Smooth muscle cell (in vitro differentiated cells): ENCODE measurements around the gene DLG3. TPM values are rescaled to one million over a fixed set of nuclear protein-coding genes. Genes with fewer than 3 reads are reported as not detected.
"Not testable (repeated sequence)": the region's sequence is repeated elsewhere in the genome, so short reads cannot be mapped to it uniquely, and the experiment has no call there.

Source experiments
- DNase-seq: peaks from one replicate; lab custom pipeline; 2025; ENCODE audit not compliant: unreplicated experiment; lab: John Stamatoyannopoulos, UW
- H2AFZ ChIP-seq: fragments of 200-600 bp; sonication (generic); 2 replicates; pipeline ENCODE4 v1.6.0; 2016; ENCODE audit warnings: antibody characterized with exemption, low read depth, mild to moderate bottlenecking
- H3F3A ChIP-seq: fragments of 200-600 bp; sonication (generic); 2 replicates; pipeline ENCODE4 v1.6.0; 2017; ENCODE audit warnings: antibody characterized with exemption, low read depth
- H3K27ac ChIP-seq: fragments of 200-600 bp; sonication (generic); 2 replicates; pipeline ENCODE4 v1.5.1; 2016; ENCODE audit warnings: low read depth, mild to moderate bottlenecking
- H3K27me3 ChIP-seq: fragments of 200-600 bp; sonication (generic); 2 replicates; pipeline ENCODE4 v1.6.1; 2016; ENCODE audit warnings: low read depth, mild to moderate bottlenecking
- H3K36me3 ChIP-seq: fragments of 200-600 bp; sonication (generic); 2 replicates; pipeline ENCODE4 v1.5.1; 2016; ENCODE audit warnings: low read depth
- H3K4me1 ChIP-seq: fragments of 200-600 bp; sonication (generic); 2 replicates; pipeline ENCODE4 v1.5.1; 2016; ENCODE audit warnings: low read depth
- H3K4me2 ChIP-seq: fragments of 200-600 bp; sonication (generic); 2 replicates; pipeline ENCODE4 v1.6.0; 2016; ENCODE audit warnings: mild to moderate bottlenecking
- H3K4me3 ChIP-seq: fragments of 200-600 bp; sonication (generic); 2 replicates; pipeline ENCODE4 v1.5.1; 2016; ENCODE audit warnings: mild to moderate bottlenecking
- H3K79me2 ChIP-seq: fragments of 200-600 bp; sonication (generic); 2 replicates; pipeline ENCODE4 v1.6.0; 2016; ENCODE audit warnings: low read depth, mild to moderate bottlenecking
- H3K9ac ChIP-seq: fragments of 200-600 bp; sonication (generic); 2 replicates; pipeline ENCODE4 v1.6.0; 2016; ENCODE audit warnings: low read depth
- H3K9me3 ChIP-seq: fragments of 200-600 bp; sonication (generic); replicated peaks from 2 replicates; pipeline ENCODE4 v1.5.1; 2016; ENCODE audit warnings: low read depth
- H4K20me1 ChIP-seq: fragments of 200-600 bp; sonication (generic); 2 replicates; pipeline ENCODE4 v1.6.0; 2016; ENCODE audit warnings: low read depth
- CTCF ChIP-seq: fragments of 200-600 bp; sonication (generic); IDR thresholded peaks from 2 replicates; pipeline ENCODE4 v1.5.1; 2017; ENCODE audit warnings: borderline replicate concordance, mild to moderate bottlenecking, antibody characterized with exemption; ENCODE audit not compliant: insufficient read depth, poor library complexity, severe bottlenecking
- WGBS: methylation state at CpG from one replicate; pipeline ENCODE4 v1.1.7; 2016; ENCODE audit warnings: low lambda C conversion rate; 5-methylcytosine and 5-hydroxymethylcytosine counted together
- polyA plus RNA-seq: library from polyadenylated mRNA; unstranded; fragments of >200 nt; fragmentation: Nextera tagmentation; extraction: Ambion mirVana; gene quantifications from 2 replicates; pipeline ENCODE4 v1.2.1, GENCODE V29; 2016
- total RNA-seq: library from RNA; depleted of rRNA; stranded (reverse); fragments of >200 nt; gene quantifications from 2 replicates; pipeline ENCODE4 v1.2.3, GENCODE V29; 2014

DLG3 gene
- total and polyA plus RNA-seq, 2 experiments from 2014 or later, result 14.5 to 39.6 TPM

- DNase-seq, result no peak
- no peak overlapping the region for H3K4me3 ChIP-seq
- no peaks in the 10 kb centered on the region for H3K36me3 ChIP-seq
- H3K27ac ChIP-seq, result no peak overlapping the region
- 82% methylated on average over 4 of the region's 4 CpGs for WGBS
- H4K20me1 ChIP-seq, result no peaks in the 10 kb centered on the region
- no peaks in the 10 kb centered on the region for H3K27me3 ChIP-seq
- no peak overlapping the region for H3K9ac ChIP-seq
- no peaks in the 10 kb centered on the region for H3K9me3 ChIP-seq
- H3K79me2 ChIP-seq, result no peaks in the 10 kb centered on the region
- no peak overlapping the region for H3K4me2 ChIP-seq
- no peak overlapping the region for H2AFZ ChIP-seq
- no peak for TF ChIP-seq CTCF
- no peaks in the 10 kb centered on the region for H3F3A ChIP-seq
- H3K4me1 ChIP-seq, result no peaks in the 10 kb centered on the region
These were observed 64.4 kb downstream of the DLG3 start for GRCh38 chrX:70509078-70509477.

DNA sequence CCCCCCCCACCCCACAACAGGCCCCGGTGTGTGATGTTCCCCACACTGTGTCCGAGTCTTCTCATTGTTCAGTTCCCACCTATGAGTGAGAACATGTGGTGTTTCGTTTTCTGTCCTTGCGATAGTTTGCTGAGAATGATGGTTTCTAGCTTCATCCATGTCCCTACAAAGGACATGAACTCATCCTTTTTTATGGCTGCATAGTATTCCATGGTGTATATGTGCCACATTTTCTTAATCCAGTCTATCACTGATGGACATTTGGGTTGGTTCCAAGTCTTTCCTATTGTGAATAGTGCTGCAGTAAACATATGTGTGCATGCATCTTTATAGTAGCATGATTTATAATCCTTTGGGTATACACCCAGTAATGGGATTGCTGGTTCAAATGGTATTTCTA, 70.6 kb downstream of the DLG3 start:
- H4K20me1 ChIP-seq, H3F3A ChIP-seq, H2AFZ ChIP-seq, DNase-seq, H3K27ac ChIP-seq, H3K9ac ChIP-seq, H3K36me3 ChIP-seq, H3K9me3 ChIP-seq, H3K4me3 ChIP-seq, H3K4me2 ChIP-seq, H3K79me2 ChIP-seq, H3K4me1 ChIP-seq, H3K27me3 ChIP-seq: not testable (repeated sequence)
- WGBS, result 87% methylated on average over 4 of the region's 4 CpGs

GRCh38 chrX:70515692-70516091, 71.1 kb downstream of the DLG3 start:
- DNase-seq, H3K4me1 ChIP-seq, H3K27ac ChIP-seq, H4K20me1 ChIP-seq, H3K79me2 ChIP-seq, H3K9ac ChIP-seq, H3K27me3 ChIP-seq, H3K4me3 ChIP-seq, H3K36me3 ChIP-seq, H2AFZ ChIP-seq, H3K4me2 ChIP-seq, H3F3A ChIP-seq, H3K9me3 ChIP-seq: not testable (repeated sequence)
- 79% methylated on average over 1 of the region's 1 CpG for WGBS

DNA sequence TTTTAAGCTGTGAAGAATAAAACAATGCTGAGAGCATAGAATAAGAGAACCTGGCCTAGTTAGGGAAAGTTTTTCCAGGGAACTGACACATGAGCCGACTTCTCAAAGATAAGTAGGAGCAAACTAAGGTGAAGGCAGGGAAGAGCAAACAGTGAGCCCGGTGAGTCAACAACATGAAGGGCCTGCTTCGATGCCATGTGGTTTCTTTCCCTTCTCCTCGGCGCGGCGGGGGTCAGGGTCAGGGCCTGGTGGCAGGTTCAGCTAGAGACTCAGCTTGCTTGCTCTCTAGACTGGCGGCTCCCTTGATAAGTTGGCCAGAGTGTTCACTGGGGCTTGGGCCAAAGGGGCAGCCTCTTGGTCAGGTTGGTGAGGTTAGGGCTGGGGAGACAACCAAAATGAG, 81.1 kb downstream of the DLG3 start:
- H3K79me2 ChIP-seq, result no peaks in the 10 kb centered on the region
- DNase-seq, result no peak
- no peaks in the 10 kb centered on the region for H4K20me1 ChIP-seq
- no peaks in the 10 kb centered on the region for H3K36me3 ChIP-seq
- no peak for TF ChIP-seq CTCF
- no peak overlapping the region for H3K4me2 ChIP-seq
- no peaks in the 10 kb centered on the region for H3K4me1 ChIP-seq
- H3K9ac ChIP-seq, result no peak overlapping the region
- H3F3A ChIP-seq, result no peaks in the 10 kb centered on the region
- H3K27me3 ChIP-seq, result no peaks in the 10 kb centered on the region
- 88% methylated on average over 8 of the region's 8 CpGs for WGBS
- H3K27ac ChIP-seq, result no peak overlapping the region
- H3K4me3 ChIP-seq, result no peak overlapping the region
- no peaks in the 10 kb centered on the region for H3K9me3 ChIP-seq
- no peak overlapping the region for H2AFZ ChIP-seq

DNA sequence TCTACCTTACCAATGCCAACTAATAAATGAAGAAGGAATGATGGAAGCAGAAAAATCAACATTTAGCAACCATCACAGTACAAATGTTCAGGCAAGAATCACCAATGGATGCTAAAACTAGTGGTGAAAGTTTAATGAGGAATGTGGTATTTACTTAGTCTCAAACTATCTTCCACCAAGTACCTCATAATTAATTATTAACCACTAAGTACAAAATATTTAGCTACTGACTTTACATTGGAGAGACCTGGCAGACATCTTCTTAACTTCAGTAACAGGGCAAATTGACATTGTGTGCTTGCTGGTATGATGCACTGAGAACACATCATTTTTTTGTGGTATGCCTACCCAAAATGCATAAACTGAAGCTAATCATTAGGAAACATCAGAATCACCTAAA, 82.4 kb downstream of the DLG3 start:
- H3K9ac ChIP-seq, result no peak overlapping the region
- no peak overlapping the region for H2AFZ ChIP-seq
- H3K9me3 ChIP-seq, result no peaks in the 10 kb centered on the region
- no peaks in the 10 kb centered on the region for H3K36me3 ChIP-seq
- H3K4me1 ChIP-seq, result no peaks in the 10 kb centered on the region
- no peaks in the 10 kb centered on the region for H3F3A ChIP-seq
- no peaks in the 10 kb centered on the region for H4K20me1 ChIP-seq
- DNase-seq, result no peak
- no peak for TF ChIP-seq CTCF
- no peaks in the 10 kb centered on the region for H3K79me2 ChIP-seq
- no peak overlapping the region for H3K4me2 ChIP-seq
- no peaks in the 10 kb centered on the region for H3K27me3 ChIP-seq
- H3K27ac ChIP-seq, result no peak overlapping the region
- H3K4me3 ChIP-seq, result no peak overlapping the region
